HepG2 (cell line): ENCODE measurements around the gene C2orf78. TPM values are rescaled to one million over a fixed set of nuclear protein-coding genes. Genes with fewer than 3 reads are reported as not detected.

Experiments
- ATAC-seq: fragments of 200-7000 bp; cut with Tn5 transposase; 3 replicates; pipeline ENCODE4 v1.9.1; 2020; ENCODE audit warnings: mild to moderate bottlenecking, moderate library complexity
- BruUV-seq: library from RNA; stranded (reverse); fragments of 400-500 nt; replicated peaks from 2 replicates; lab custom pipeline; 2021; lab: Mats Ljungman, UMichigan
- CTCF ChIA-PET: fragments of 300-600 bp; formaldehyde crosslinking; extraction: SDS; loops from one replicate; lab custom pipeline; 2021; ENCODE audit warnings: low total read pairs, inconsistent platforms, low intra/inter-chr PET ratio; lab: Yijun Ruan, JAX
- POLR2A ChIA-PET: fragments of 350-600 bp; sonication (Branson Sonifier 250); formaldehyde crosslinking; loops from one replicate; lab custom pipeline; 2020; ENCODE audit warnings: antibody characterized with exemption, inconsistent platforms; lab: Yijun Ruan, JAX
- DNase-seq: peaks from one replicate; pipeline ENCODE4 v3.0.0-alpha.2; 2015; ENCODE audit warnings: low spot score
- FAIRE-seq: peaks from 3 replicates; lab custom pipeline; 2011; peaks lifted over from hg19 to GRCh38; lab: Jason Lieb, UNC
- H2AFZ ChIP-seq: one replicate; pipeline ENCODE4 v1.6.1; 2011; ENCODE audit warnings: low read length, inconsistent platforms
- H3K27ac ChIP-seq: fragments of 300-600 bp; 3 replicates; pipeline ENCODE4 v1.8.0; 2011; ENCODE audit warnings: mixed run types, mild to moderate bottlenecking, mixed read lengths, low read length, inconsistent platforms; ENCODE audit not compliant: insufficient read depth; ENCODE audit errors: extremely low read length
- H3K27me3 ChIP-seq, 2 experiments: fragments of 200-600 bp in 1 of 2; 2 replicates in 1 of 2; 3 replicates in 1 of 2; pipeline versions ENCODE4 v1.6.0 to v1.8.0; 2011; ENCODE audit warnings: low read length in 2 of 2, mild to moderate bottlenecking in 2 of 2, moderate library complexity in 2 of 2, inconsistent platforms in 1 of 2; ENCODE audit not compliant: insufficient read depth in 2 of 2, control insufficient read depth in 1 of 2
- H3K36me3 ChIP-seq, 2 experiments: fragments of 200-600 bp in 1 of 2; replicated peaks in 1 of 2; 2 replicates in 1 of 2; 3 replicates in 1 of 2; pipeline versions ENCODE4 v1.5.1 to v1.8.0; 2011; ENCODE audit warnings: low read length in 2 of 2, inconsistent platforms in 1 of 2; ENCODE audit not compliant: insufficient read depth in 2 of 2, control insufficient read depth in 1 of 2
- H3K4me1 ChIP-seq: 2 replicates; pipeline ENCODE4 v1.5.1; 2012; ENCODE audit warnings: low read length, inconsistent platforms; ENCODE audit not compliant: insufficient read depth
- H3K4me2 ChIP-seq: 2 replicates; pipeline ENCODE4 v1.6.0; 2011; ENCODE audit warnings: low read depth, low read length, inconsistent platforms
- H3K4me3 ChIP-seq, 3 experiments: fragments of 200-600 bp in 1 of 3; sonication (generic), shearing (Covaris generic) in 1 of 3; replicated peaks in 1 of 3; 2 replicates each; pipeline ENCODE4 v1.5.1; 2011 to 2016; ENCODE audit warnings: low read length in 3 of 3, inconsistent platforms in 2 of 3, low read depth in 2 of 3, mild to moderate bottlenecking in 2 of 3, control low read depth in 1 of 3, mixed read lengths in 1 of 3; ENCODE audit not compliant: insufficient read depth in 1 of 3
- H3K79me2 ChIP-seq: one replicate; pipeline ENCODE4 v1.6.1; 2011; ENCODE audit warnings: low read length, inconsistent platforms; ENCODE audit not compliant: insufficient read depth
- H3K9ac ChIP-seq: 2 replicates; pipeline ENCODE4 v1.6.0; 2011; ENCODE audit warnings: mild to moderate bottlenecking, low read depth, low read length, inconsistent platforms; ENCODE audit not compliant: insufficient read depth
- H3K9me3 ChIP-seq: 2 replicates; pipeline ENCODE4 v1.5.1; 2012; ENCODE audit warnings: mild to moderate bottlenecking, low read length
- H4K20me1 ChIP-seq: 2 replicates; pipeline ENCODE4 v1.6.0; 2011; ENCODE audit warnings: inconsistent platforms, mild to moderate bottlenecking, low read length, moderate library complexity; ENCODE audit not compliant: insufficient read depth
- HNF1A ChIP-seq, 2 experiments: sonication (generic) in 1 of 2; formaldehyde crosslinking in 1 of 2; IDR thresholded peaks; 2 replicates each; pipeline versions ENCODE4 v1.4.0 to v1.6.1; 2016 to 2020; ENCODE audit warnings: borderline replicate concordance in 1 of 2, low read depth in 1 of 2, mild to moderate bottlenecking in 1 of 2, missing genetic modification reagents in 1 of 2
- HNRNPL ChIP-seq: fragments of 200-400 bp; formaldehyde crosslinking; IDR thresholded peaks from 2 replicates; pipeline ENCODE4 v1.6.1; 2017; ENCODE audit warnings: mild to moderate bottlenecking, low read depth, low read length
- MTA3 ChIP-seq: sonication (generic); formaldehyde crosslinking; IDR thresholded peaks from 2 replicates; pipeline ENCODE4 v1.4.0; 2020; ENCODE audit warnings: missing genetic modification reagents
- NONO ChIP-seq, 2 experiments: fragments of 450-650 bp in 1 of 2; sonication (generic) in 1 of 2; formaldehyde crosslinking in 1 of 2; IDR thresholded peaks in 1 of 2; conservative IDR thresholded peaks in 1 of 2; 2 replicates each; pipeline versions ENCODE4 v1.6.1 to v1.8.0; 2017 to 2022; ENCODE audit warnings: mild to moderate bottlenecking in 1 of 2, missing genetic modification reagents in 1 of 2, moderate library complexity in 1 of 2
- RFX5 ChIP-seq: IDR thresholded peaks from 2 replicates; pipeline ENCODE4 v1.6.1; 2011; ENCODE audit warnings: low read depth, low read length, improper control_type of control experiment
- SALL2 ChIP-seq: sonication (generic); formaldehyde crosslinking; IDR thresholded peaks from 2 replicates; pipeline ENCODE4 v1.8.1; 2023; ENCODE audit warnings: mild to moderate bottlenecking, missing genetic modification reagents, inconsistent platforms
- SRY ChIP-seq: sonication (generic); formaldehyde crosslinking; IDR thresholded peaks from 2 replicates; pipeline ENCODE4 v1.8.0; 2022; ENCODE audit warnings: mild to moderate bottlenecking, missing genetic modification reagents
- SYNCRIP ChIP-seq: fragments of 200-400 bp; formaldehyde crosslinking; IDR thresholded peaks from 2 replicates; pipeline ENCODE4 v1.6.1; 2018; ENCODE audit warnings: mild to moderate bottlenecking, low read depth, low read length; ENCODE audit not compliant: insufficient read depth
- ZFP36 ChIP-seq: fragments of 150-350 bp; IDR thresholded peaks from 2 replicates; pipeline ENCODE4 v1.6.1; 2018; ENCODE audit warnings: borderline replicate concordance, low read length, low read depth; ENCODE audit not compliant: partially characterized antibody
- ZKSCAN5 ChIP-seq: sonication (generic); formaldehyde crosslinking; IDR thresholded peaks from 2 replicates; pipeline ENCODE4 v1.5.1; 2020; ENCODE audit warnings: mild to moderate bottlenecking, missing genetic modification reagents
- ZNF256 ChIP-seq: sonication (generic); formaldehyde crosslinking; conservative IDR thresholded peaks from 2 replicates; pipeline ENCODE4 v1.4.0; 2020; ENCODE audit warnings: missing genetic modification reagents
- ZNF556 ChIP-seq: sonication (generic); formaldehyde crosslinking; IDR thresholded peaks from 2 replicates; pipeline ENCODE4 v1.4.0; 2020; ENCODE audit warnings: mild to moderate bottlenecking, missing genetic modification reagents, borderline replicate concordance
- WGBS: methylation state at CpG from one replicate; pipeline ENCODE4 v1.1.6; 2017; ENCODE audit warnings: low lambda C conversion rate; 5-methylcytosine and 5-hydroxymethylcytosine counted together
- in situ Hi-C: cut with HindIII; loops from 2 replicates; pipeline ENCODE4 v1.10.0; 2017; ENCODE audit warnings: low pct_unique_long_range_greater_than_20kb; ENCODE audit not compliant: extremely low pct_ligation_motif_present
- intact Hi-C: fragments of 100-400 bp; cut with micrococcal nuclease; formaldehyde crosslinking; loops from one replicate; pipeline ENCODE4 v1.10.0; 2022; ENCODE audit not compliant: unreplicated experiment
- polyA plus RNA-seq, 8 experiments: library from polyadenylated mRNA; depleted of rRNA in 3 of 8; stranded (reverse) in 7 of 8; unstranded in 1 of 8; fragments of >200 nt; fragmentation: Illumina TruSeq in 4 of 8; extraction: Trizol in 4 of 8; gene quantifications; 2 replicates each; pipeline versions ENCODE4 v1.2.1 to v1.2.3, GENCODE V29; 2011 to 2016; ENCODE audit warnings: low read depth in 4 of 8, missing spikeins in 1 of 8, mixed read lengths in 1 of 8; ENCODE audit not compliant: insufficient read depth in 1 of 8
- total RNA-seq, 5 experiments: library from RNA; depleted of rRNA; stranded (reverse); fragments of >200 nt; fragmentation: Illumina TruSeq; extraction: Trizol; gene quantifications; 2 replicates each; pipeline ENCODE4 v1.2.3, GENCODE V29; 2016; ENCODE audit warnings: low read depth in 1 of 5
- TF ChIP-seq, protein P1 (sequence below): sonication (generic); formaldehyde crosslinking; IDR thresholded peaks from 2 replicates; pipeline ENCODE4 v1.5.0; 2020; ENCODE audit warnings: mild to moderate bottlenecking, missing genetic modification reagents, borderline replicate concordance
- TF ChIP-seq, protein P2 (sequence below): sonication (generic); formaldehyde crosslinking; IDR thresholded peaks from 2 replicates; pipeline ENCODE4 v1.9.0; 2021; ENCODE audit warnings: missing genetic modification reagents, mild to moderate bottlenecking, borderline replicate concordance

The C2orf78 gene
- total and polyA plus RNA-seq, 2 of the 13 experiments (the other 11 are each of a cell fraction or from before 2014, with no cell fraction given) = not detected

GRCh38 chr2:73828818-73829570 is 45.0 kb downstream of the C2orf78 start, which contains the start of gene STAMBP:
Gene STAMBP, plus strand, starts transcription at chr2:73828961. Its CDS starts 1,896 bp downstream, at chr2:73830857.
- peaks cover 39% of the 10 kb centered on the region for H3K4me1 ChIP-seq
- peak within 1 kb of the TSS; percentile 73 for H3K4me2 ChIP-seq
- peaks cover 3 to 22% of the 10 kb centered on the region in 2 experiments for H3K36me3 ChIP-seq
- no peaks in the 10 kb centered on the region; a peak in 1 of 5 replicates for H3K27me3 ChIP-seq
- intact Hi-C loops = loop anchor here (2.0 kb wide), 1 partner anchor 98 kb away; the partner anchor contains the start of gene DGUOK
- H4K20me1 ChIP-seq = no peaks in the 10 kb centered on the region
- WGBS = 1% methylated on average over 45 of the region's 48 CpGs
- BruUV-seq = TSS peak; percentile 82
- ChIA-PET CTCF (no interaction called here), POLR2A (interaction anchor here (0.5 to 1.6 kb wide), 24 partner anchors 10 to 563 kb away, joined by 3 to 59 read pairs (median 5); partner anchors contain the start of genes ACTG2, BOLA3, C2orf78 and DGUOK)
- peak; percentile 99 for FAIRE-seq
- H3K9ac ChIP-seq = peak within 1 kb of the TSS; percentile 92
- peaks cover 21% of the 10 kb centered on the region for H3K79me2 ChIP-seq
- in situ Hi-C loops = loop anchor here (25.0 kb wide), 1 partner anchor 308 kb away; the partner anchor contains the start of gene BOLA3
- peak; percentile 98 for ATAC-seq
- peak; percentile 98 for DNase-seq
- H3K9me3 ChIP-seq = no peaks in the 10 kb centered on the region
- peak within 1 kb of the TSS; percentile 64 for H3K27ac ChIP-seq
- peak within 1 kb of the TSS; percentile 100 for H2AFZ ChIP-seq
- peak within 1 kb of the TSS; percentile 66 to 95 (median 85) for H3K4me3 ChIP-seq
- TF ChIP-seq ZNF256 (CRISPR knock-in tag) (peak; percentile 19; the same call in 1 of the 2 replicates), SYNCRIP (no peak), ZNF556 (CRISPR knock-in tag) (no peak), SALL2 (CRISPR knock-in tag) (peak; percentile 90), SRY (CRISPR knock-in tag) (peak; percentile 63; the same call in 1 of the 2 replicates), RFX5 (peak; percentile 60; the same call in 1 of the 2 replicates), HNF1A (IDR thresholded peaks at IDR 0.05; ENCODE audit: low read depth) (no peak), HNF1A (CRISPR knock-in tag; IDR thresholded peaks at IDR 0.05; ENCODE audit: borderline replicate concordance) (0 out of 2 replicates have a peak, but pooled peaks have one; percentile 37), ZKSCAN5 (CRISPR knock-in tag) (no peak), NONO (IDR thresholded peaks at IDR 0.05) (no peak), NONO (CRISPR knock-in tag; conservative IDR thresholded peaks at IDR 0.05) (no peak), ZFP36 (no peak), MTA3 (CRISPR knock-in tag) (no peak), HNRNPL (no peak)
- TF ChIP-seq, protein P1, sequence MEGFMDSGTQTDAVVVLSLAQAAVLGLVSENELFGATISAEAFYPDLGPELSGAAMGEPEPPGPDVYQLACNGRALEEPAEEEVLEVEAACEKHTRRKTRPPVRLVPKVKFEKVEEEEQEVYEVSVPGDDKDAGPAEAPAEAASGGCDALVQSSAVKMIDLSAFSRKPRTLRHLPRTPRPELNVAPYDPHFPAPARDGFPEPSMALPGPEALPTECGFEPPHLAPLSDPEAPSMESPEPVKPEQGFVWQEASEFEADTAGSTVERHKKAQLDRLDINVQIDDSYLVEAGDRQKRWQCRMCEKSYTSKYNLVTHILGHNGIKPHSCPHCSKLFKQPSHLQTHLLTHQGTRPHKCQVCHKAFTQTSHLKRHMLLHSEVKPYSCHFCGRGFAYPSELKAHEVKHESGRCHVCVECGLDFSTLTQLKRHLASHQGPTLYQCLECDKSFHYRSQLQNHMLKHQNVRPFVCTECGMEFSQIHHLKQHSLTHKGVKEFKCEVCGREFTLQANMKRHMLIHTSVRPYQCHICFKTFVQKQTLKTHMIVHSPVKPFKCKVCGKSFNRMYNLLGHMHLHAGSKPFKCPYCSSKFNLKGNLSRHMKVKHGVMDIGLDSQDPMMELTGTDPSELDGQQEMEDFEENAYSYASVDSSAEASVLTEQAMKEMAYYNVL = peak; percentile 84; the same call in 1 of the 2 replicates
- TF ChIP-seq, protein P2, sequence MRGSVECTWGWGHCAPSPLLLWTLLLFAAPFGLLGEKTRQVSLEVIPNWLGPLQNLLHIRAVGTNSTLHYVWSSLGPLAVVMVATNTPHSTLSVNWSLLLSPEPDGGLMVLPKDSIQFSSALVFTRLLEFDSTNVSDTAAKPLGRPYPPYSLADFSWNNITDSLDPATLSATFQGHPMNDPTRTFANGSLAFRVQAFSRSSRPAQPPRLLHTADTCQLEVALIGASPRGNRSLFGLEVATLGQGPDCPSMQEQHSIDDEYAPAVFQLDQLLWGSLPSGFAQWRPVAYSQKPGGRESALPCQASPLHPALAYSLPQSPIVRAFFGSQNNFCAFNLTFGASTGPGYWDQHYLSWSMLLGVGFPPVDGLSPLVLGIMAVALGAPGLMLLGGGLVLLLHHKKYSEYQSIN (CRISPR knock-in tag) = no peak
